GM06990 (cell line): ENCODE measurements around the gene BMP2K.

Experiments
- DNase-seq: peaks from one replicate; pipeline ENCODE4 v3.0.0-alpha.2; 2011; ENCODE audit not compliant: insufficient read length; ENCODE audit errors: extremely low read depth
- H3K27me3 ChIP-seq: replicated peaks from 2 replicates; pipeline ENCODE4 v1.6.0; 2011; ENCODE audit warnings: low read length; ENCODE audit not compliant: control insufficient read depth, insufficient read depth
- H3K36me3 ChIP-seq: 2 replicates; pipeline ENCODE4 v1.5.1; 2011; ENCODE audit warnings: low read length; ENCODE audit not compliant: control insufficient read depth, insufficient read depth
- H3K4me3 ChIP-seq: replicated peaks from 2 replicates; pipeline ENCODE4 v1.5.1; 2011; ENCODE audit warnings: low read depth, mild to moderate bottlenecking, control low read depth, low read length
- CTCF ChIP-seq: IDR thresholded peaks from 2 replicates; pipeline ENCODE4 v1.5.1; 2011; ENCODE audit warnings: low read length, control low read depth, mild to moderate bottlenecking, inconsistent platforms; ENCODE audit not compliant: insufficient read depth, poor library complexity, severe bottlenecking

BMP2K gene

GRCh38 chr4:78776079-78776728 lies at the start of gene BMP2K:
Gene BMP2K (plus strand): TSS chr4:78776350. CDS start chr4:78776544, 194 bp downstream.
- DNase-seq = peak; percentile 88
- H3K36me3 ChIP-seq = no peaks in the 10 kb centered on the region
- H3K4me3 ChIP-seq = peak within 1 kb of the TSS; percentile 90
- TF ChIP-seq CTCF = no peak
- H3K27me3 ChIP-seq = no peaks in the 10 kb centered on the region

- Histone ChIP-seq H3K36me3 (no peaks in the 10 kb centered on the region), H3K27me3 (no peaks in the 10 kb centered on the region), H3K4me3 (no peak overlapping the region)
- no peak for DNase-seq
- TF ChIP-seq CTCF = no peak
Observed at GRCh38 chr4:78726546-78726945, 49.6 kb upstream of the BMP2K start.

GRCh38 chr4:78732332-78733104 lies 43.6 kb upstream of the BMP2K start:
- no peak overlapping the region for H3K4me3 ChIP-seq
- no peaks in the 10 kb centered on the region for H3K27me3 ChIP-seq
- H3K36me3 ChIP-seq = no peaks in the 10 kb centered on the region
- no peak for TF ChIP-seq CTCF
- DNase-seq = no peak

- no peaks in the 10 kb centered on the region for H3K36me3 ChIP-seq
- TF ChIP-seq CTCF = no peak
- DNase-seq = peak; percentile 26
- H3K27me3 ChIP-seq = no peaks in the 10 kb centered on the region
- no peak overlapping the region for H3K4me3 ChIP-seq
Observed at GRCh38 chr4:78734441-78735162, 41.5 kb upstream of the BMP2K start.

- Histone ChIP-seq H3K4me3 (no peak overlapping the region), H3K36me3 (no peaks in the 10 kb centered on the region), H3K27me3 (no peaks in the 10 kb centered on the region)
- TF ChIP-seq CTCF = no peak
- DNase-seq = peak; percentile 43
Observed at GRCh38 chr4:78735697-78736096, 40.5 kb upstream of the BMP2K start.
